B cell (primary cell): ENCODE measurements around the gene SNCAIP. TPM values are rescaled to one million over a fixed set of nuclear protein-coding genes. Genes with fewer than 3 reads are reported as not detected.

Experiments used
- ATAC-seq: fragments of 200-7000 bp; cut with Tn5 transposase; one replicate; pipeline ENCODE4 v1.10.0; 2021; ENCODE audit warnings: low read depth, mild to moderate bottlenecking, moderate number of reproducible peaks, moderate library complexity
- CTCF ChIA-PET: fragments of 350-600 bp; sonication (Branson Sonifier 250); formaldehyde crosslinking; loops from one replicate; lab custom pipeline; 2021; ENCODE audit warnings: antibody characterized with exemption, inconsistent platforms; lab: Charles Lee
- POLR2A ChIA-PET: fragments of 350-600 bp; sonication (Branson Sonifier 250); formaldehyde crosslinking; loops from one replicate; lab custom pipeline; 2021; ENCODE audit warnings: antibody characterized with exemption; lab: Charles Lee
- DNase-seq: peaks from one replicate; pipeline ENCODE4 v3.0.0; 2013
- H2AFZ ChIP-seq: 2 replicates; pipeline ENCODE4 v1.6.1; 2012; ENCODE audit warnings: mild to moderate bottlenecking, low read depth, low read length; ENCODE audit not compliant: insufficient read depth, poor library complexity, severe bottlenecking
- H3K27ac ChIP-seq, 2 donors: 1 replicate in 1 of 2; 2 replicates in 1 of 2; pipeline ENCODE4 v1.5.1; 2012 to 2013; ENCODE audit warnings: low read length in 2 of 2, mild to moderate bottlenecking in 2 of 2, moderate library complexity in 1 of 2
- H3K27me3 ChIP-seq, 4 experiments: fragments of 200-600 bp in 1 of 4; sonication (generic) in 1 of 4; replicated peaks in 1 of 4; 1 replicate in 2 of 4; 2 replicates in 2 of 4; pipeline versions ENCODE4 v1.6.1 to v1.7.0; 2013 to 2016; ENCODE audit warnings: low read length in 3 of 4, mild to moderate bottlenecking in 2 of 4, mixed read lengths in 1 of 4, moderate library complexity in 1 of 4; ENCODE audit not compliant: insufficient read depth in 4 of 4, control insufficient read depth in 3 of 4; ENCODE audit errors: control extremely low read depth in 1 of 4
- H3K36me3 ChIP-seq, 2 experiments: replicated peaks in 1 of 2; 1 replicate in 1 of 2; 2 replicates in 1 of 2; pipeline versions ENCODE4 v1.6.1 to v1.7.1; 2013; ENCODE audit warnings: low read length in 1 of 2; ENCODE audit not compliant: insufficient read depth in 2 of 2, control insufficient read depth in 1 of 2; ENCODE audit errors: control extremely low read depth in 1 of 2, extremely low read depth in 1 of 2
- H3K4me1 ChIP-seq, 2 donors: fragments of 200-600 bp in 1 of 2; sonication (generic) in 1 of 2; 1 replicate in 1 of 2; 2 replicates in 1 of 2; pipeline versions ENCODE4 v1.5.1 to v1.6.1; 2013 to 2017; ENCODE audit warnings: low read length in 2 of 2; ENCODE audit not compliant: control insufficient read depth in 2 of 2, insufficient read depth in 2 of 2
- H3K4me2 ChIP-seq: replicated peaks from 2 replicates; pipeline ENCODE3; 2012; ENCODE audit warnings: mild to moderate bottlenecking, low read depth, low read length; ENCODE audit not compliant: poor library complexity, severe bottlenecking
- H3K4me3 ChIP-seq, 5 experiments: fragments of 200-600 bp in 1 of 5; sonication (generic) in 1 of 5; 1 replicate in 3 of 5; 2 replicates in 2 of 5; pipeline versions ENCODE4 v1.5.1 to v1.7.0; 2011 to 2016; ENCODE audit warnings: low read length in 4 of 5, mild to moderate bottlenecking in 4 of 5, low read depth in 2 of 5, control low read depth in 1 of 5, moderate library complexity in 1 of 5; ENCODE audit not compliant: insufficient read depth in 1 of 5; ENCODE audit errors: control extremely low read depth in 1 of 5, extremely low read depth in 1 of 5
- H3K79me2 ChIP-seq: fragments of 200-600 bp; sonication (generic); one replicate; pipeline ENCODE4 v1.6.0; 2016; ENCODE audit warnings: low read length; ENCODE audit not compliant: control insufficient read depth, insufficient read depth
- H3K9ac ChIP-seq: fragments of 200-600 bp; sonication (generic); 2 replicates; pipeline ENCODE4 v1.6.1; 2017; ENCODE audit warnings: mild to moderate bottlenecking, low read length, moderate library complexity
- H3K9me3 ChIP-seq, 3 donors: one replicate each; pipeline versions ENCODE4 v1.6.1 to v1.7.1; 2013; ENCODE audit warnings: low read length in 2 of 3; ENCODE audit not compliant: control insufficient read depth in 2 of 3, insufficient read depth in 1 of 3; ENCODE audit errors: control extremely low read depth in 1 of 3
- H4K20me1 ChIP-seq: 2 replicates; pipeline ENCODE4 v1.6.0; 2012; ENCODE audit warnings: mild to moderate bottlenecking, low read length; ENCODE audit not compliant: insufficient read depth, control insufficient read depth, poor library complexity, severe bottlenecking
- H3K27ac Mint-ChIP-seq: one replicate; pipeline ENCODE4 v1.8.0; 2021; ENCODE audit warnings: mixed read lengths
- H3K27me3 Mint-ChIP-seq: one replicate; pipeline ENCODE4 v1.8.0; 2021; ENCODE audit warnings: mixed read lengths
- H3K4me1 Mint-ChIP-seq: one replicate; pipeline ENCODE4 v1.8.0; 2021; ENCODE audit warnings: mixed read lengths
- H3K4me3 Mint-ChIP-seq: one replicate; pipeline ENCODE4 v1.8.0; 2021; ENCODE audit warnings: mixed read lengths
- H3K9me3 Mint-ChIP-seq: one replicate; pipeline ENCODE4 v1.8.0; 2022; ENCODE audit warnings: mixed read lengths; ENCODE audit not compliant: insufficient read depth
- EZH2 ChIP-seq: IDR thresholded peaks from 2 replicates; pipeline ENCODE4 v1.6.1; 2012; ENCODE audit warnings: borderline replicate concordance, low read depth, mild to moderate bottlenecking, moderate library complexity, low read length; ENCODE audit not compliant: insufficient read depth, poor library complexity, severe bottlenecking
- WGBS: methylation state at CpG from one replicate; pipeline ENCODE4 v1.1.5; 2013; ENCODE audit warnings: missing lambda C conversion rate; ENCODE audit not compliant: insufficient coverage; 5-methylcytosine and 5-hydroxymethylcytosine counted together
- intact Hi-C: fragments of 100-400 bp; cut with micrococcal nuclease; formaldehyde crosslinking; loops from one replicate; pipeline ENCODE4 v1.10.0; 2022
- polyA plus RNA-seq: library from polyadenylated mRNA; depleted of rRNA; stranded (reverse); fragments of >200 nt; gene quantifications from 2 replicates; pipeline ENCODE4 v1.2.3, GENCODE V29; 2012
- total RNA-seq, 2 donors: library from RNA; stranded (reverse); fragments of 120-200 nt in 1 of 2; gene quantifications; 1 replicate in 1 of 2; 2 replicates in 1 of 2; pipeline versions ENCODE4 v1.2.3 to v1.2.4, GENCODE V29; 2013 to 2022
- TF ChIP-seq, protein P1 (sequence below): fragments of 200-600 bp; IDR thresholded peaks from one replicate; pipeline ENCODE4 v1.8.0; 2022; ENCODE audit warnings: antibody characterized with exemption, mild to moderate bottlenecking

SNCAIP gene
- total and polyA plus RNA-seq, 2 donors (not counting 1 experiment from before 2014, with no cell fraction given): not detected

- TF ChIP-seq, protein P1, sequence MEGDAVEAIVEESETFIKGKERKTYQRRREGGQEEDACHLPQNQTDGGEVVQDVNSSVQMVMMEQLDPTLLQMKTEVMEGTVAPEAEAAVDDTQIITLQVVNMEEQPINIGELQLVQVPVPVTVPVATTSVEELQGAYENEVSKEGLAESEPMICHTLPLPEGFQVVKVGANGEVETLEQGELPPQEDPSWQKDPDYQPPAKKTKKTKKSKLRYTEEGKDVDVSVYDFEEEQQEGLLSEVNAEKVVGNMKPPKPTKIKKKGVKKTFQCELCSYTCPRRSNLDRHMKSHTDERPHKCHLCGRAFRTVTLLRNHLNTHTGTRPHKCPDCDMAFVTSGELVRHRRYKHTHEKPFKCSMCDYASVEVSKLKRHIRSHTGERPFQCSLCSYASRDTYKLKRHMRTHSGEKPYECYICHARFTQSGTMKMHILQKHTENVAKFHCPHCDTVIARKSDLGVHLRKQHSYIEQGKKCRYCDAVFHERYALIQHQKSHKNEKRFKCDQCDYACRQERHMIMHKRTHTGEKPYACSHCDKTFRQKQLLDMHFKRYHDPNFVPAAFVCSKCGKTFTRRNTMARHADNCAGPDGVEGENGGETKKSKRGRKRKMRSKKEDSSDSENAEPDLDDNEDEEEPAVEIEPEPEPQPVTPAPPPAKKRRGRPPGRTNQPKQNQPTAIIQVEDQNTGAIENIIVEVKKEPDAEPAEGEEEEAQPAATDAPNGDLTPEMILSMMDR: no peak
- no peak for TF ChIP-seq EZH2
- Histone ChIP-seq H3K27me3 (peaks cover 0 to 28% (median 19%) of the 10 kb centered on the region in 4 experiments), H3K36me3 (no peaks in the 10 kb centered on the region), H3K27ac (no peak overlapping the region), H3K9me3 (no peaks in the 10 kb centered on the region), H3K79me2 (no peaks in the 10 kb centered on the region), H3K4me2 (no peak overlapping the region), H3K9ac (no peak overlapping the region), H2AFZ (no peak overlapping the region), H3K4me3 (no peak overlapping the region), H3K4me1 (peaks cover 8 to 9% of the 10 kb centered on the region in 2 donors), H4K20me1 (no peaks in the 10 kb centered on the region)
- ATAC-seq (no peak), DNase-seq (no peak)
- H3K27me3 Mint-ChIP-seq: peaks cover 61% of the 10 kb centered on the region
- intact Hi-C loops: no loop called here
- H3K4me1 Mint-ChIP-seq: peaks cover 16% of the 10 kb centered on the region
- peaks cover 3% of the 10 kb centered on the region for H3K9me3 Mint-ChIP-seq
- no peak overlapping the region for H3K27ac Mint-ChIP-seq
- WGBS: no CpG with 5 or more reads among the region's 2 CpGs
- ChIA-PET CTCF (no interaction called here), POLR2A (no interaction called here)
- no peak overlapping the region for H3K4me3 Mint-ChIP-seq
Measured at GRCh38 chr5:122314036-122314435, 2.0 kb downstream of the SNCAIP start.

- Mint-ChIP-seq H3K4me3 (no peak overlapping the region), H3K27me3 (peaks cover 47% of the 10 kb centered on the region), H3K4me1 (peaks cover 16% of the 10 kb centered on the region), H3K9me3 (no peaks in the 10 kb centered on the region), H3K27ac (no peak overlapping the region)
- intact Hi-C loops: no loop called here
- no peak overlapping the region for H3K9ac ChIP-seq
- H3K36me3 ChIP-seq: no peaks in the 10 kb centered on the region
- H3K79me2 ChIP-seq: no peaks in the 10 kb centered on the region
- no peak overlapping the region for H3K27ac ChIP-seq
- H3K4me3 ChIP-seq: no peak overlapping the region
- DNase-seq (no peak), ATAC-seq (no peak)
- H3K9me3 ChIP-seq: no peaks in the 10 kb centered on the region
- ChIA-PET CTCF (no interaction called here), POLR2A (no interaction called here)
- peaks cover 8 to 9% of the 10 kb centered on the region in 2 donors for H3K4me1 ChIP-seq
- no peaks in the 10 kb centered on the region for H4K20me1 ChIP-seq
- no peak overlapping the region for H2AFZ ChIP-seq
- H3K27me3 ChIP-seq: peaks cover 0 to 25% (median 18%) of the 10 kb centered on the region in 4 experiments
- H3K4me2 ChIP-seq: no peak overlapping the region
- 50% methylated on average over 1 of the region's 1 CpG for WGBS
- TF ChIP-seq EZH2: no peak
- TF ChIP-seq, protein P1: no peak
Measured at GRCh38 chr5:122315521-122315920, 3.5 kb downstream of the SNCAIP start.
